ENCODE results near the gene FHL2.

Gene FHL2

GRCh38 chr2:105396254-105397024 is 2.4 kb downstream of the FHL2 start:
- no peak for DNase-seq

GRCh38 chr2:105395691-105396090 is 3.2 kb downstream of the FHL2 start:
- DNase-seq, result no peak

GRCh38 chr2:105394951-105395611 is 3.8 kb downstream of the FHL2 start:
- no peak for DNase-seq

- DNase-seq, result no peak
Observed at GRCh38 chr2:105393373-105394055, 5.3 kb downstream of the FHL2 start.

GRCh38 chr2:105391763-105392662 is 6.8 kb downstream of the FHL2 start:
- no peak for DNase-seq

- no peak for DNase-seq
Observed at GRCh38 chr2:105391058-105391627, 7.7 kb downstream of the FHL2 start.

GRCh38 chr2:105390454-105390853 is 8.4 kb downstream of the FHL2 start:
- DNase-seq, result no peak

GRCh38 chr2:105388971-105389381 is 9.9 kb downstream of the FHL2 start:
- DNase-seq, result no peak

GRCh38 chr2:105387225-105387624 is 11.6 kb downstream of the FHL2 start:
- DNase-seq, result no peak

GRCh38 chr2:105385731-105386540 is 12.9 kb downstream of the FHL2 start:
- DNase-seq, result no peak

GRCh38 chr2:105384861-105385260 is 14.0 kb downstream of the FHL2 start:
- DNase-seq, result no peak

GRCh38 chr2:105384216-105384615 is 14.6 kb downstream of the FHL2 start:
- no peak for DNase-seq

- no peak for DNase-seq
Observed at GRCh38 chr2:105383432-105384166, 15.3 kb downstream of the FHL2 start.

GRCh38 chr2:105382177-105382576 is 16.7 kb downstream of the FHL2 start:
- no peak for DNase-seq

- no peak for DNase-seq
Observed at GRCh38 chr2:105381101-105381668, 17.7 kb downstream of the FHL2 start.

GRCh38 chr2:105380432-105381100 is 18.3 kb downstream of the FHL2 start:
- DNase-seq, result no peak

GRCh38 chr2:105379741-105380186 is 19.1 kb downstream of the FHL2 start:
- DNase-seq, result no peak

- no peak for DNase-seq
Observed at GRCh38 chr2:105378921-105379383, 19.9 kb downstream of the FHL2 start.

GRCh38 chr2:105378276-105378840 is 20.5 kb downstream of the FHL2 start:
- no peak for DNase-seq
